Upper lobe of left lung (tissue), 4 donors: ENCODE results near the gene AKAP12.

Experiments used
- CTCF ChIP-seq, 6 experiments: fragments of 450-650 bp in 4 of 6; fragments of 200-600 bp in 2 of 6; sonication (generic) in 2 of 6; IDR thresholded peaks; one replicate each; pipeline ENCODE4 v1.5.1; 2016 to 2019; ENCODE audit warnings: antibody characterized with exemption in 6 of 6
- POLR2A ChIP-seq, 4 donors: fragments of 450-650 bp; IDR thresholded peaks; one replicate each; pipeline ENCODE4 v1.5.1; 2016 to 2017; ENCODE audit warnings: antibody characterized with exemption in 4 of 4, mild to moderate bottlenecking in 2 of 4
- POLR2AphosphoS5 ChIP-seq, 2 donors: sonication (generic); formaldehyde crosslinking; IDR thresholded peaks; one replicate each; pipeline ENCODE4 v1.5.1; 2017; ENCODE audit warnings: antibody characterized with exemption in 2 of 2

DNA sequence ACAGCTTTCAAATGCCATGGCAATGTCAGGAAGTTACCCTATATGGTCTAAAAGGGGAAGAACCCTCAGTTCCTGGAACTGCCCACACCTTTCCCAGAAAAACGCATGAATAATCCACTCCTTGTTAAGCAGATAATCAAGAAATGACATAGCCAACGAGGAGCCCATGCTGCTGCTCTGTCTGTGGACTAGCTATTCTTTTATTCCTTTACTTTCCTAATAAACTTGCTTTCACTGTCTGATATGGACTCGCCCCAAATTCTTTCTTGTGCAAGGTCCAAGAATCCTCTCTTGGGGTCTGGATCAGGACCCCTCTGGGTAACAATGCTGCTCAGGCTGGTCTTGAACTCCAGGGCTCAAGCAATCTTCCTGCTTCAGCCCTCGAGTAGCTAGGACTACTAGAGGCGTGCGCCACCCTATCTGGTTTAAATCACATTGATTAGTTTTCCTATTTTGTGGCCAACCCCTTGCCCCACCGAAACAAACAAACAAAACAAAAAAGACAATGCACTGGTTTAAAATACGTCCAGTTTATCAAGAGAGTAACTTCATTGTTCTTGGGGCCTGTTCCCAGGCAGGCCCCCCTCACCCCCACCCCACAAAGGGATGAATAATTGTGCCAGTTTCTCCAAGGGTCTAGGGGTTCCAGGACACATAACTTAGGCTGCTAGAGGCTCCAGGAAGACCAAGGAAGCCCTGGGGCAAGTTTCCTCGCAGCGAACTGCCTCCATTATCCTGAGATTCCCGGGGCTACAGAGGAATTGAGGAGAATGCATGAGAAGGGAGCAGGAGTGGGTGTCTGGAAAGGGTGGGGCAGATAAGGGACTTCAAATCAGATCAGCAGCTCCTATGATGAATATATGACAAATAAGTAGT is 10.1 kb upstream of the AKAP12 start:
- no peak for TF ChIP-seq POLR2A (IDR thresholded peaks at IDR 0.05)
- TF ChIP-seq CTCF (IDR thresholded peaks at IDR 0.05): no peak
- no peak for TF ChIP-seq POLR2AphosphoS5 (IDR thresholded peaks at IDR 0.05)
